Mesendoderm (in vitro differentiated cells): ENCODE measurements around the gene UFC1. TPM values are rescaled to one million over a fixed set of nuclear protein-coding genes. Genes with fewer than 3 reads are reported as not detected.

Source experiments
- small RNA-seq: library from polyadenylated mRNA; stranded (forward); fragments of <200 nt; extraction: miRNeasy Mini kit (QIAGEN cat#:217004); gene quantifications from one replicate; pipeline ENCODE3, GENCODE V24; 2013; ENCODE audit not compliant: insufficient read depth

Gene UFC1

Small RNA genes within 50 kb of the gene (small RNA-seq; reads per million reads assigned to genes)
- gene RF01225 = not detected
